ENCODE results near the gene KRTAP1-4. TPM values are rescaled to one million over a fixed set of nuclear protein-coding genes. Genes with fewer than 3 reads are reported as not detected.
"Not testable (repeated sequence)": the region's sequence is repeated elsewhere in the genome, so short reads cannot be mapped to it uniquely, and the experiment has no call there.

The KRTAP1-4 gene
- total RNA-seq, 3 donors from 2014 or later (not counting 1 experiment from before 2014, with no cell fraction given), result not detected

GRCh38 chr17:41003926-41004325, 26.1 kb downstream of the KRTAP1-4 start:
- Histone ChIP-seq H3K4me1 (ENCODE audit: control insufficient read depth, insufficient read depth, low read length) (no peaks in the 10 kb centered on the region), H3K27me3 (ENCODE audit: control insufficient read depth, insufficient read depth, low read length) (peaks cover 7% of the 10 kb centered on the region), H3K27ac (ENCODE audit: low read length) (no peak overlapping the region), H3K9me3 (ENCODE audit: control insufficient read depth, insufficient read depth, low read length) (no peaks in the 10 kb centered on the region), H3K4me3 (ENCODE audit: low read length) (no peak overlapping the region), H3K36me3 (ENCODE audit: control insufficient read depth, insufficient read depth, low read length) (no peaks in the 10 kb centered on the region)
- no peak overlapping the region for H3K27ac Mint-ChIP-seq
- peaks cover 7 to 17% of the 10 kb centered on the region in 2 donors for H3K27me3 Mint-ChIP-seq (ENCODE audit: low read depth in 2 of 2)
- DNase-seq (no peak), ATAC-seq (no peak)
- 71% methylated on average over 3 of the region's 4 CpGs for WGBS (ENCODE audit: insufficient coverage)
- no peaks in the 10 kb centered on the region for H3K4me1 Mint-ChIP-seq
- H3K9me3 Mint-ChIP-seq, result no peaks in the 10 kb centered on the region
- no peaks in the 10 kb centered on the region for H3K36me3 Mint-ChIP-seq
- H3K4me3 Mint-ChIP-seq, result no peak overlapping the region
- intact Hi-C loops (cut with micrococcal nuclease), result no loop called here
- no peak for TF ChIP-seq CTCF (IDR thresholded peaks at IDR 0.05)

- Histone ChIP-seq H3K36me3 (ENCODE audit: control insufficient read depth, insufficient read depth, low read length) (no peaks in the 10 kb centered on the region), H3K9me3 (ENCODE audit: control insufficient read depth, insufficient read depth, low read length) (no peaks in the 10 kb centered on the region), H3K4me3 (ENCODE audit: low read length) (no peak overlapping the region), H3K4me1 (ENCODE audit: control insufficient read depth, insufficient read depth, low read length) (no peaks in the 10 kb centered on the region), H3K27ac (ENCODE audit: low read length) (no peak overlapping the region), H3K27me3 (ENCODE audit: control insufficient read depth, insufficient read depth, low read length) (peaks cover 7% of the 10 kb centered on the region)
- DNase-seq, result no peak
- 80% methylated on average over 4 of the region's 5 CpGs for WGBS (ENCODE audit: insufficient coverage)
- Mint-ChIP-seq H3K27me3 (ENCODE audit: low read depth in 2 of 2) (peaks cover 17 to 21% of the 10 kb centered on the region in 2 donors), H3K9me3 (no peaks in the 10 kb centered on the region), H3K4me3 (no peak overlapping the region), H3K27ac (no peak overlapping the region), H3K4me1 (no peaks in the 10 kb centered on the region), H3K36me3 (no peaks in the 10 kb centered on the region)
- TF ChIP-seq CTCF (IDR thresholded peaks at IDR 0.05), result no peak
- ATAC-seq, result no peak
- intact Hi-C loops (cut with micrococcal nuclease), result no loop called here
Measured at GRCh38 chr17:41002814-41003213, 27.2 kb downstream of the KRTAP1-4 start.

GRCh38 chr17:41001795-41002194, 28.2 kb downstream of the KRTAP1-4 start:
- H3K36me3 ChIP-seq (ENCODE audit: control insufficient read depth, insufficient read depth, low read length), result no peaks in the 10 kb centered on the region
- no peak for TF ChIP-seq CTCF (IDR thresholded peaks at IDR 0.05)
- peaks cover 9% of the 10 kb centered on the region for H3K27me3 ChIP-seq (ENCODE audit: control insufficient read depth, insufficient read depth, low read length)
- no peaks in the 10 kb centered on the region for H3K4me1 ChIP-seq (ENCODE audit: control insufficient read depth, insufficient read depth, low read length)
- Mint-ChIP-seq H3K4me1 (no peaks in the 10 kb centered on the region), H3K36me3 (no peaks in the 10 kb centered on the region), H3K27ac (no peak overlapping the region), H3K27me3 (ENCODE audit: low read depth in 2 of 2) (peaks cover 27 to 28% of the 10 kb centered on the region in 2 donors), H3K4me3 (no peak overlapping the region), H3K9me3 (no peaks in the 10 kb centered on the region)
- no peak overlapping the region for H3K4me3 ChIP-seq (ENCODE audit: low read length)
- DNase-seq (no peak), ATAC-seq (no peak)
- H3K27ac ChIP-seq (ENCODE audit: low read length), result no peak overlapping the region
- intact Hi-C loops (cut with micrococcal nuclease), result no loop called here
- WGBS (ENCODE audit: insufficient coverage), result 87% methylated on average over 4 of the region's 4 CpGs
- H3K9me3 ChIP-seq (ENCODE audit: control insufficient read depth, insufficient read depth, low read length), result no peaks in the 10 kb centered on the region

- DNase-seq; H3K4me1 Mint-ChIP-seq; H3K4me1 ChIP-seq (ENCODE audit: control insufficient read depth, insufficient read depth, low read length); H3K36me3 ChIP-seq (ENCODE audit: control insufficient read depth, insufficient read depth, low read length); ATAC-seq; H3K27ac ChIP-seq (ENCODE audit: low read length); H3K9me3 Mint-ChIP-seq; H3K9me3 ChIP-seq (ENCODE audit: control insufficient read depth, insufficient read depth, low read length); intact Hi-C loops (cut with micrococcal nuclease); H3K4me3 ChIP-seq (ENCODE audit: low read length); H3K4me3 Mint-ChIP-seq; H3K36me3 Mint-ChIP-seq; H3K27ac Mint-ChIP-seq: not testable (repeated sequence)
- H3K27me3 ChIP-seq (ENCODE audit: control insufficient read depth, insufficient read depth, low read length), result peaks cover 14% of the 10 kb centered on the region
- 84% methylated on average over 6 of the region's 6 CpGs for WGBS (ENCODE audit: insufficient coverage)
- peaks cover 32 to 39% of the 10 kb centered on the region in 2 donors for H3K27me3 Mint-ChIP-seq (ENCODE audit: low read depth in 2 of 2)
Measured at GRCh38 chr17:40999563-40999962, 30.4 kb downstream of the KRTAP1-4 start, which contains the start of gene KRTAP3-2. TSS of gene KRTAP3-2 (minus strand) at chr17:40999906. CDS start at chr17:40999853, 53 bp downstream.
